NCI-H2081 treated with DMSO at 0.1 percent for 48 hours (cell line): ENCODE results near the gene NINJ2.

Experiments used
- DNase-seq: peaks from one replicate; lab custom pipeline; 2025; lab: John Stamatoyannopoulos, UW

NINJ2 gene

DNA sequence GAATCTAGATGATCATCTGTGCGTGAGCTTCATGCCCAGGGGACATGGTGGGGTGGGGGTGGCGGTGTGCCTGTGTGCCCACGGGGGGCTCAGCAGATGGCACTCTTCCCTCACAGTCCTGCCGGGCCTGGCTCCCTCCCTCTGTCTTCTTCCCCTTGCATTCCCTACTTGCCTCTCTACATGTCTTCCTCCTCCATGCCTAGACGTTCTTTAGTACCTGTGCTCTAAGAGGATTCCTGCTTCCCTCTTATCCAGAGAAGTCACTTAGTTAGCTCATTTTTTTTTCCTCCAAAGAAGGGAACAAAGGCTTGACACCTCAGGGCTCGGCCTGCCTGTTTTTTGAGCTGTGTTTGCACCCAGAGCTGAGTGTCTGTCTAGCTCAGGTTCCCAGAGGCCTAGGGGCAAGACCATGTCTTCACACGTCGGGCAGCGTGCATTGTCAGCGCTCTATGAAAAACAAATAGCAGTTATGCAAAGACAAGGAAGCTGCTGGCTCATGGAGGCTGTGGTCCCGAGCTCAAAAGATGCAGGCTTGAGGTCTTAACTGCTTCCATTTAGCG lies 48.8 kb downstream of the NINJ2 start:
- DNase-seq, result no peak

DNA sequence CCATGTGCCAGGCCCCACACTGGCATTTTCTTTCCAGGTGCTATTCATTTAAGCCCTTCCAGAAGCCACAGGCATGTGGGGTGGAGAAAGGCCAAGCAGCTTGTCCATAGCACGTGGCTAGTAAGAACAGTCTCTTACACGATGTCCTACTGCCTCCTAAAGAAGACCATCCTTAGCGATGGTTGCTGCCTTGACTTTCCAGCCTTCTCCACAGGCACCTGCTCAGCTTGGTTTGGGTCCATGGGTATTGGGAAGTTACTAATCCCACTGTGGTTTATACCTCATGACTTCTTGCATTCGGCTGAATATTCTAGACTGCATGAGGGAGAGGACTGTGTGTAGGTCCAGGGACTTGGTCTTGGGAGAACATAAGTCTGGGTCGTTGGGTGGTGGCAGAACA lies 49.2 kb downstream of the NINJ2 start:
- DNase-seq, result no peak

DNA sequence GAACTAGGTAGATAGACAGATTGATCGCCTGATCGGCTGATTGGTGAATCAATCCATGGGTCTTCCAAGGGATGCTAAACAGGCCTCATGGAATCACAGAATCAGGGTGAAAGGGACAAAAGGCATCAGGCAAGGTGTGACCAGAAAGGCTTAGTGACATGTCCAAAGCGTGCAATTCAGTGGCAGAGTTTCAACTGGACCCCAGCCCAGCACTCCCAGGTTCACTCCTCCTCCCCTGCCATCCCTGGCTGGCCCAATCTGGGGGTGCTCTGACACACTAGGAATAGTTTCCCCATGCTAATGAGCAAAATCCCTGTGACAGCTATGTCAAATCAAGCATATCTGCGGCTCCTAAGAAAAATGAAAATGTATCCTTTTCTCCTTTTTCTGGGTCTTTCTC lies 50.4 kb downstream of the NINJ2 start:
- no peak for DNase-seq

DNA sequence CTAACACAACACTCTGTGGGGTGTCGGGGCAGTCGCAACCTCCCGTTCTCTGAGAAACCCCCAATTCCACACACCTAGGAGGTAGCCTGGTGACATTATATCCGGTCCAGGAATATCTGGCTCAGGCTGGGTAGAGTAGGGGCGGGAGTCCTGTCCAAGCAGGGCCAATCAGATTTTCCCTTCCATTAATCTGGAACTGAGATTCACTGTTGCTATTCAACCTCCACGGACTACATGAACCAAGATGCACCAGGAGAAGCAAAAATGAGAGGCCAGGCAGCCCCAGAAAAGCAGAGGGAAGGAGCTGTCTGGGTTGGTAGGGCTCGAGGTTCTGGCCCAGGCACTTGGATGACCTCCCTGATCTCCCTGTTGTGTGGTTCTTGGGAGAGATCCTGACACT lies 51.0 kb downstream of the NINJ2 start:
- no peak for DNase-seq

DNA sequence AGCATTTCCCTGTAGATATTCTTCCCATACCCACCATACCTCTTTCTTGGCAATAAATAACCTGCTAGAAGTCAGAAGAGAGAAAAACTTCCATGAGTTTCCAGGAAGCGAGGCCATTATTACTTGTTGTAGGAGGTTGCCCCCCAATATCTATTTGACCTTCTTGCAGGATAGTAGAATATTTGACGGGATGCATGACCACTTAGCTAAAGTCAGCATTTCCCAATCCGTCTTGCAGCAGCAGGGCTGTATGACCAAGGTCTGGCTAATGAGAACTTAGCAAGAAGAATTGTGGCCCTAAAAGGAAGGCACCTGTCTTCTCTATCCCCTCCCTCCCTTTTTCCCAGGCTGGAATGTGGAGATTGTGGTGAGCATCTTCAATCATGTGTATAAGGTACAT lies 51.5 kb downstream of the NINJ2 start:
- no peak for DNase-seq

DNA sequence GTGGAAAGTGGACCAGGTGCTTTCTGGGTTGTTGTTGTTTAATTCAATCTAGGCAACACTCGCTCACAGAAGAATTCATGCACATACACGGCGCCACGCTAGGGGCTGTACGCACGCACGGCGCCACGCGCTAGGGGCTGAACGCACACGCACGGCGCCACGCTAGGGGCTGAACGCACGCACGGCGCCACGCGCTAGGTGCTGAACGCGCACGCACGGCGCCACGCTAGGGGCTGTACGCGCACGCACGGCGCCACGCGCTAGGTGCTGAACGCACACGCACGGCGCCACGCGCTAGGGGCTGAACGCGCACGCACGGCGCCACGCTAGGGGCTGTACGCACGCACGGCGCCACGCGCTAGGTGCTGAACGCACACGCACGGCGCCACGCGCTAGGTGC lies 54.3 kb downstream of the NINJ2 start:
- DNase-seq, result no peak

DNA sequence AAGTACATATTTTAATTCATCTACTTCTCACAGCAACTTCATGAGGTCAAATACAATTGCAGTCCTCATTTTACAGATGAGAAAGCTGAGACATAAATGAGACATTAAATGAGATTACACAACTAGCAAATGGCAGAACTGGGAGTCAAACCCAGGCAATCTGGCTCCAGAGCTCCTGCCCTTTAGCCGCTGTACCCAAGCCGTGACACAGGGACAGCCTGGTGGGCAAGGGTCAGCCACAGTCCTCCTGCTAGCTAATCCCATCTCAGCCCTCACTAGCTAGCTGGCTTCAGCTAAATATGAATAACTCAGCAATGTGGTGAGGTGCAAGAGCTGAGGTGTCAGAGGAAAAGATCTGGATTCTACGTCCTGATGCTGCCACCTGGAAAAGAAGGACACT lies 54.8 kb downstream of the NINJ2 start:
- no peak for DNase-seq

DNA sequence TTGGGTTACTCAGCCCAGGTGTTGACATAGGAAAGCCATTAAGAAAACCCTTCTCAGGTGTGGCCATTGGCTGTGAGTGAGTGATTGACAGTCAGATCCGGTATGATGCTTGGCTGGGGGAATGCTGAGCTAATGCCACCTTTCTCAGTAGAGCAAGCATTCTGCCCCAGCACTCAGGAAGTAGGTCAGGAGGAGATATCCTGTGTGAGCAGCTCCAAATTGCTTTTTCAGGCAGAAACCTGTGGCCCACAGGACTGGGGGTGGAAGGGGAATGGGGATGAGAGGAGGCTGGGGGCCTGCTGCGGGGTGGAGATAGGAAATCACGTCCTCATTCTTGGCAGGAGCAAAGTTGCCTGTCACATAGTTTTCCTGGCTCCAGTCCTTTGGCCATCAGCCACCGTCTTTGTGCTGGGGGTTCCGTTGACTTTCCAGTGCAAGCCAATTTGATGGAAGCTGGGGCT lies 55.7 kb downstream of the NINJ2 start:
- DNase-seq, result no peak

DNA sequence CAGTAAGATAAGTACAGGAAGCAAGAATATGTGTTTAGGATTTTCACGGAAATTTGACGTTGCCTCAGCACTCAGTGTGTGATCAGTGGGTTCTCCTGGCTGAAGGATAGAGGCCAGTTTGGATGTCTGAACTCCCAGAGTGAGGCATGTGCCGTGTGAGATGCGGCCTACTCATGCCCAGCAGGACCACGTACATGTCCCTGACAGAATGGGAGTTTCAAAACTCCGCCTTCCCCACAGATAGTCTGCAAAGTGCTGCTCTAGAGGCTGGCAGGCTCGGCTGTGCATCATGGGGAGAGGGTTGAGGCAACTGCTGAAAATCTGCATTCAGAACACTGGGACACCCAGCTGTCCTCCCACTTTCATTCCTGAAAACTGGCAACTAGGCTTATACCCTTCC lies 58.3 kb downstream of the NINJ2 start:
- no peak for DNase-seq

DNA sequence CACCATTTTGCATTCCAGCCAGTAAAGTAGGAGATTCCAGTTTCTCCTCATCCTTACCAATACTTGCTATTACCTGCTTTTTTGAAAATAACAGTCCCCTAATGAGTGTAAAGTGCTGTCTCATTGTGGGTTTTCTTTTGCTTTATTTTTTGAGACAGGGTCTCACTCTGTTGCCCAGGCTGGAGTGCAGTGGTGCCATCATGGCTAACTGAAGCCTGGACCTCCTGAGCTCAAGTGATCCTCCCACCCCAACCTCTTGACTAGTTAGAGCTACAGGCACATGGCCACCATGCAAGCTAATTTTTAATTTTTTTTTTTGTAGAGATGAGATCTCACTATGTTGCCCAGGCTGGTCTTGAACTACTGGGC lies 60.6 kb downstream of the NINJ2 start:
- no peak for DNase-seq

DNA sequence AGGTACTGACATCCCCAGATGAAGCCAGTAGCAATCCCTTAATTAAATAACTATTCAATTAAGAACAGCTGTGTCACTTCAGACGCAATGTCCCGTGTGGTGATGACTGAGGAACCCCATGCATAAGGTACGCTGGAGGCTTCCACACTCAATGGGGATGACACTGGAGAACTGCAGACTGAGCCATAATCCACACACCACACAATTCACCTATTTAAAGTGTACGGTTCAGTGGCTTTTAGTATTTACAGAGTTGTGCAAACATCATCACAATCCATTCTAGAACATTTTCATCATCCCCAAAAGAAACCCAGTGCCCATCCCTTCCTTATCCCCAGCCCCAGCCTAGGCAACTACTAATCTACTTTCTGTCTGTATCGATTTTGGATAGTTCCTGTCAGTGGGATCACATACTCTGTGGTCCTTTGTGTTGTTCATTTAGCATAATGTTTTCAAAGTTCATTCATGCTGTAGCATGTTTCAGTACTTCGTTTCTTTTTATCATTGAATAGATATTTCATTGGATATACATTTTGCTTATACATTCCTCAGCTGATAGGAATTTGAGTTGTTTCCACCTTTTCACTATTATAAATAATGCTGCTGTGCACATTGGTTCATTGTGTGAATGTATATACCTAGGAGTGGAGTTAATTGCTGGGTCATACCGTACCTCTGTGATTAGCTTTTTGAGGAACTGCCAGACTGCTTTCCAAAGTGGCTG lies 61.1 kb downstream of the NINJ2 start:
- peak; percentile 4 for DNase-seq

DNA sequence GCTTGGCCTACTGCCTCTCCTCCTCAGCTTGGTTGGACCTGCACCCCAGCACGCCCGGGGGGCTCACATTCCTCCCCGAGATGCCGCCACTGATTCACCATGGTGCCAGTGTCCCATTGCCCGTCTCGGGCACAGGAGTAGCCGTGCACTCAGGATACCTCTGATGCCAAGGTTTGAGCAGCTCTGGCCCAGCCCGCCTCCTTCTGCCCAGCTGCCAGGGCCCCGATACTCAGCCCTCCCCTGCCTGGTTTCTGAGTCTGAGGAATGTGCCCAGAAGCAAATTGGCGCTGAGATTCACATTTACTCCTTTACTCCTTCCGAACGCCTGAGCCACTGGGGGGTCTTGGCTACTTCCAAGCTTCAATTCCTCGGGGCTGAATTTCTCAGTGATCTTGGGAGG lies 63.5 kb downstream of the NINJ2 start:
- no peak for DNase-seq

DNA sequence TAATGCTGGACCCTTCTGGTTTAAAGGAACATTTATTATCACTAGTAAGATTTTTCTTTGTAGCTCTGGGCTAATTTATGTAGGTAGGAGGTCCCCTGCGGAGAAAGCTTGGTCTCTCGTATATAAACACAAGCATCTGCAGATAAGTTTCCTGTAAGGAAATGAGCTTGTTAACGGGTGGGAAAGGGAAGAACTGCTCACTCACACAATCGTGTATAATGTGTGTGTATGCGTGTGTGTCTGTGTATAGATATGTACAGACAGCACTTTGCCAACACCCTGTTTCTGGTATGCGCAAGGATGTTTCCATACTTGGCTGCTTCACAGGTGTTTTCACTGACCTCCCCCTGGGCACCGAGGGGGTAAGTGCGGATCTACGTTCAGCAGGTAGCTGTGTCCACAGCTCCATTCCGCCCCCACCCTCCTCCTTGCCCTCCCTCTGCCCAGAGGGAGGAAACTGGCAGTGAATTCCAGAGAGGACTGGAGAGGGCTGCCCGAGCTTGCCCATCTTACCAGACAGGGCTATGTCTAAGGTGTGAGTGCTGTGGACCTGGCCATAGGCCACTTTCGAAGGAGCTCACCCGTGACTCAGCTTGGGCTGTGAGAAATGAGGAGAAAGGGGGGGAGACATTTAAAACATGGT lies 65.2 kb downstream of the NINJ2 start:
- no peak for DNase-seq

DNA sequence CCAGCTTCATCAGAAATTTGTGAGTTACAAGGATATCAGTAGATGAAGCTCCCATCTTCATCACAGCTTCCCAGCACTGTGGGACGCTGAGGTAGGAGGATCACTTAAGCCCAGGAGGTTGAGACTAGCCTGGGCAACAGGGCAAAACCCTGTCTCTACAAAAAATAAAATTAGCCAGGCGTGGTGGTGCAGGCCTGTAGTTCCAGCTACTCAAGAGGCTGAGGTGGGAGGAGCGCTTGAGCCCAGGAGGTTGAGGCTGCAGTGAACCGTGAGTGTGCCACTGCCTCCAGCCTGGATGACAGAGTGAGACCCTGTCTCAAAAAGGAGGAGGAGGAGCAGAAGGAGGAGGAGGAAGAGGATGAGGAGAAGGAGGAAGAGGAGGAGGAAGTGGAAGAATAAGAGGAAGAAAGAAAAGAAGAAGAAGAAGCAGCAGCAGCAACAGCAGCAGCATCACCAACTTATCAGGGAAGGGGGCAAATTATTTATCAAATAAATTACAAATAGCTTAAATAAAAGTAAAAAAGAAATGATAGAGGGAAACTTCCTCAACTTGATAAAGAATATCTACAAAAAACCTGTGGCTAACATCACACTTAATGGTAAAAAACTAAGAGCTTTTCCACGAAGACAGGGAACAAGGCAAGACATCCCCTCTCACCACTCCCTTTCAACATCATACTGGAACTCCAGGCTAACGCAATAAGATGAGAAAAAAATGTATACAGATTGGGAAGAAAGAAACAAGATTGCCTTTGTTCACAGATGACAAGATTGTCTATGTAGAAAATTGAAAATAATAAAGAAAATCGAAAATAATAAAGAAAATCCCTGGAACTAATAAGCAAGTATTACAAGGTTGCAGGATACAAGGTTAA lies 69.6 kb downstream of the NINJ2 start:
- DNase-seq, result no peak

DNA sequence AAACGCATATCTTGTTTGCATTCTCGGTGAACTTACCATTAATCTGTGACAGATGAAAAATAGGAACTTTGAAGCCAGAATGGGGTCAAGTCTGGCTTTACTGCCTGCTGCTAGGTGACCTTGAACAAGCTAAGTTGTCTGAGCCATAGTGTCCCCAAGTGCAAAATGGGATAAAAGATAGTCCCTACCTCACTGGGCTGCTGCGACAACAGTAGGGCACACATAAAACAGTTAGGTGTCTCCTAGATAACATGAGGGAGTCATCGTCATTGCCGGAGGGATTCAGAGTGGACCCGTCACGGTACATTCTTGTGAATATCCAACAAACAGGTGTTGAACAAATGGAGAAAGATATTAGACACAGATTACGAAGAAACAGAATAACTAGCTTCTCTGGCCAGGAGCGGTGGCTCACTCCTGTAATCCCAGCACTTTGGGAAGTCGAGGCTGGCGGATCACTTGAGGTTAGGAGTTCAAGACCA lies 71.2 kb downstream of the NINJ2 start:
- DNase-seq, result no peak

DNA sequence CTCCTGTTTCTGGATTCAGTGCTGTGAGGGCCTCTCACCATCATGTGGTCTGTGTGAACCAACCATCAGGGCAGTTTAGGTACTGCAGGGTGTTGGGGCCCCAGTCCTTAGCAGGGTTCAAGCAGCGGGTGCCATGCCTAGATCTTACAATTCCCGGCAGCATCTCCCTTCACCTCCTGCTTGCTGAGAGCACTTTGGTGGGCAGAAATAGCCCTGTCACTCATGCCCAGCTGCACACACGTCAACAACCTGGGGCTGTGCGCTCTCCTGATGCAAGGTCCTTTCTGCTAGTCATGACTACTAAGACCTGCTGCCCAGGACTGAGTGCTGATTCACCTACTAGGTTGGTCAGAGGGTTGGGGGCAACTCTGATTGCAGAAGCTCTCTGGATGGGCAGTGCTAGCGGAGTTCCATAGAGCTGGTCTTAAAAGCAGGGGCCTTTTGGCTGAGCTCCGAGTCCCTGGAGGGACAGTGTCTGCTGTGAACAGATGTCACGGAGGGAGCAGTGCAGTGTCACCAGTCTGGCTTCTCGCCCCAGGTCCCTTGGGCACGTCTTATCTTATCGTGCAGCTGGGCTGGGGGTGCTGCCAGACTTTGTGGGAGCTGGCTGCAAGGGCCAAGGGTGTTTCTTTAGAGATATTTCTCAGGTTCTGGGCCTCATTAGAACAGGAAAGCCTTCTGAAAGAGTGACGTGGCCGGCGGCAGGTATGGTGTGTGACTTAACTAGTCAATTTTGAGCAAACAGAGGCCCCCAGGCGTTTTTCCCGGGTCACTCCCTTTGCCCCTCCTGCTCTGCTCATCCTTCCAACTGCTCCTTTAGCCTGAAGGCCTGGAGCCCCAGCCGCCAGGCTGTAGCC lies 71.8 kb downstream of the NINJ2 start:
- no peak for DNase-seq

DNA sequence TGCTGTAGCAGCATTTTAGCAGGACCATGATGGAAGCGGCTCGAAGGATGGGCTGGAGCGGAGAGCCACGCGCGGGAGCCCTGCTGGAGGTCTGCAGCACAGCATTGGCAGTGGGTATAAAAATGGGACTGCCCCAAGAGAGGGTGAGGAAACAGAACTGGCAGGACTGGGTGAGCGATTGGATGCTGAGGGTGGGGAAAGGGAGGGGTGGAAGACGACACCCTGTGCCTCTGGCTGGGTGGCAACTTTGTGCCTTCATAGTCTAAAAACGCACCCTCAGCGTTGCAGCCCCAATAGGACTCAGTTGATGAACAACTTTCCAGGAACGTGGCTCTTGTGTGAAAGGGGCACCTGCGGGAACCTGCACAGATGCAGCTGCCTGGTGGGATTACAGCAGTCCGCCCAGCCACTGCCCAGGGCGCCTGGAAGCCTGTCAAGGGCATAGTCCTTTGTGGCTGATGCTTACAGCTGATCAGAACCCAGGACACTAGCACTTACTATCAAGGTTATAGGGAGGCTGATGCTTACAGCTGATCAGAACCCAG lies 73.0 kb downstream of the NINJ2 start:
- DNase-seq, result no peak

DNA sequence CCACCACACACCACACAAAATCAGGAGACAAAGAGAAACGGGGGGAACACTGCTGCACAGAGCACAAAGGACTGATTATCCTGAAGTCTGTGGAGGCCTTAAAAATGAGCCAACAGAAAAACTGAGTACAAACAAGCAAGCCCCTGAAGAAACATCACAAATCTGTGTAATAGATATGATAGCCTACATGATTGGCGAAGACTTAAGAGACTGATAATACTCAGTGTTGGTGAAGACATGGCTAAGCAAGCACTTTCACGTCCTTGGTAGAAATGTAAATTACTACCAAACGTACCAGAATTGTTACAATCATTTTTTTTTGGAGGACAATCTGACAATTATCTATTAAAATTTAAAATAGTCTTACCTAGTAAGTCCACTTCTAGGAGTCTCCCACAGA lies 74.6 kb downstream of the NINJ2 start:
- DNase-seq, result no peak

DNA sequence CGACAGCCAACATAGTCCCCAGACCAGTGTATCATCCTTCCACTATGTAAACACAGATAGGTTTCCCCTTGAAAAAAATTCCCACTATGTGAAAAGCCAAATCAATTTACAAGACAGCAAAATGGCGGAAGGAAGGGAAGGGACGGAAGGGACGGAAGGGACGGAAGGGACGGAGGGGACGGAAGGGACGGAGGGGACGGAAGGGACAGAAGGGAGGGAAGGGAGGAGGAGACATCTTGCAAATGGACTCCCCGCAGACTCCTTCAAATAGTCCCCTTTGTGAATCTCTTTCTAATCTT lies 75.3 kb downstream of the NINJ2 start:
- no peak for DNase-seq

DNA sequence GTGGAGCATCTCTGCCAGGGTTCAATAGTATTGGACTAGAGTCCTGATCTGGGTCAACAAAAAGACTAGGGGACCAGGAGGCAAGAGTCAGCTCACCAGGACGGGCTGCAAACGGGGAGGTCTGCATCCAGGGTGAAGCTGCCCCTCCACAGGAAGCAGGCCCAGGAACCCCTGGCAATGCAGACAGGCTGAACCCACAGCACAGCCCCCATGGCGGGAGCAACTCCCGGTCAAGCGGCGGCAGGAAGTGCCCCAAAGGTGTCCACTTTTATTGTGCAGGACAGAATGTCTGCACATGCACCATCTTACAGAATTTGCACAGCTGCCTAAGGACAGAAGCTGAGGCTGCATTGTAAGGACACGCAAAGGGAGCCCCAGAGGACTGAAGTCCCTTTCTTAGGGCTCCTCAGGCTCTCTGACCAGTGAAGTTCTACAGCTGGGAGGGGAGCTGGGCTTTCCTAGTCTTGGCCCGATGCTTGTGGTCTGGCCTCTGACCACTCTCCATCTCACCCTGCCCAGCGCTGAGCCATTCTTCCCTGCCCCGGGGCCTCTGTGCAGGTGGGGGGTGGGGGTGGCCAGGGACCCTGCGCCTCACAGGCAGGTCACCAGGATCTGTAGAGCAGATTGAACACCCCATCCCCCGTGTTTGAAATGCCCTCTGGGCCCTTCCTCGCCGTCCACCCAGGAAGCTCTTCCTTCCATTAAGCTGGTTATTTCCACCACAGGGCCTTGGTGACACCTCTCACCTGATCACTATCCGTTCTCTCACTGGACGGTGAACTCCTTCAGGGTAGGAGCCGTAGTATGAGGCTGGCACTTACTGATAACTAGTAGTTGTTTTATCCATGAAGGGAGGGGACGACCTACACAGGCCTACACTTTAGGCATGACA lies 75.9 kb downstream of the NINJ2 start:
- DNase-seq, result no peak
